CD14-positive monocyte (primary cell): ENCODE measurements around the gene OSBPL1A. TPM values are rescaled to one million over a fixed set of nuclear protein-coding genes. Genes with fewer than 3 reads are reported as not detected.
A peak's percentile ranks its signal among the peaks of the same experiment; 100 is the strongest.

Source experiments
- DNase-seq, 3 donors: peaks; one replicate each; pipeline ENCODE4 v3.0.0-alpha.2; 2011 to 2022
- H2AFZ ChIP-seq: 2 replicates; pipeline ENCODE4 v1.6.0; 2012; ENCODE audit warnings: mild to moderate bottlenecking, low read depth, low read length, inconsistent platforms; ENCODE audit not compliant: insufficient read depth, poor library complexity, severe bottlenecking
- H3K27ac ChIP-seq, 2 donors: 1 replicate in 1 of 2; 2 replicates in 1 of 2; pipeline ENCODE4 v1.5.1; 2012 to 2013; ENCODE audit warnings: low read length in 2 of 2, control low read depth in 1 of 2, inconsistent platforms in 1 of 2, low read depth in 1 of 2, mild to moderate bottlenecking in 1 of 2
- H3K27me3 ChIP-seq, 2 donors: one replicate each; pipeline versions ENCODE4 v1.6.0 to v1.6.1; 2011 to 2013; ENCODE audit warnings: low read length in 2 of 2; ENCODE audit not compliant: control insufficient read depth in 2 of 2, insufficient read depth in 2 of 2
- H3K36me3 ChIP-seq, 2 donors: replicated peaks in 1 of 2; 1 replicate in 1 of 2; 2 replicates in 1 of 2; pipeline versions ENCODE4 v1.5.1 to v1.6.1; 2012 to 2013; ENCODE audit warnings: low read length in 2 of 2, control low read depth in 1 of 2, inconsistent platforms in 1 of 2, mild to moderate bottlenecking in 1 of 2; ENCODE audit not compliant: insufficient read depth in 2 of 2, control insufficient read depth in 1 of 2
- H3K4me1 ChIP-seq, 2 donors: 1 replicate in 1 of 2; 2 replicates in 1 of 2; pipeline versions ENCODE4 v1.5.1 to v1.6.1; 2012 to 2013; ENCODE audit warnings: low read length in 2 of 2, control low read depth in 1 of 2, inconsistent platforms in 1 of 2, mild to moderate bottlenecking in 1 of 2, moderate library complexity in 1 of 2; ENCODE audit not compliant: insufficient read depth in 2 of 2, control insufficient read depth in 1 of 2
- H3K4me2 ChIP-seq: replicated peaks from 2 replicates; pipeline ENCODE3; 2012; ENCODE audit warnings: low read length, moderate library complexity, mild to moderate bottlenecking; ENCODE audit not compliant: poor library complexity, severe bottlenecking; ENCODE audit errors: extremely low read depth
- H3K4me3 ChIP-seq, 3 experiments: fragments of 200-600 bp in 1 of 3; sonication (generic) in 1 of 3; replicated peaks in 1 of 3; 1 replicate in 2 of 3; 2 replicates in 1 of 3; pipeline ENCODE4 v1.5.1; 2011 to 2013; ENCODE audit warnings: low read length in 3 of 3, mild to moderate bottlenecking in 3 of 3, control low read depth in 2 of 3, low read depth in 2 of 3, inconsistent platforms in 1 of 3, moderate library complexity in 1 of 3
- H3K79me2 ChIP-seq: 2 replicates; pipeline ENCODE4 v1.6.0; 2012; ENCODE audit warnings: mild to moderate bottlenecking, control low read depth, inconsistent platforms, low read length, moderate library complexity; ENCODE audit not compliant: insufficient read depth
- H3K9ac ChIP-seq: 2 replicates; pipeline ENCODE4 v1.6.0; 2017; ENCODE audit warnings: low read length, mild to moderate bottlenecking; ENCODE audit not compliant: insufficient read depth, poor library complexity, severe bottlenecking
- H3K9me3 ChIP-seq, 2 donors: replicated peaks in 1 of 2; 1 replicate in 1 of 2; 2 replicates in 1 of 2; pipeline versions ENCODE4 v1.5.1 to v1.6.1; 2012 to 2013; ENCODE audit warnings: low read length in 2 of 2, control low read depth in 1 of 2; ENCODE audit not compliant: control insufficient read depth in 1 of 2, insufficient read depth in 1 of 2
- H4K20me1 ChIP-seq: 2 replicates; pipeline ENCODE4 v1.6.0; 2012; ENCODE audit warnings: mild to moderate bottlenecking, low read length, control low read depth, moderate library complexity; ENCODE audit not compliant: insufficient read depth
- H3K27ac Mint-ChIP-seq, 7 donors: one replicate each; pipeline ENCODE4 v1.8.0; 2020; ENCODE audit warnings: mild to moderate bottlenecking in 7 of 7, mixed read lengths in 7 of 7, moderate library complexity in 6 of 7, inconsistent platforms in 2 of 7
- H3K27me3 Mint-ChIP-seq, 3 donors: one replicate each; pipeline ENCODE4 v1.8.0; 2021 to 2022; ENCODE audit warnings: low read depth in 3 of 3, mild to moderate bottlenecking in 3 of 3, mixed read lengths in 3 of 3, moderate library complexity in 3 of 3, inconsistent platforms in 1 of 3
- H3K36me3 Mint-ChIP-seq, 2 donors: one replicate each; pipeline ENCODE4 v1.8.0; 2020; ENCODE audit warnings: mixed read lengths in 2 of 2, inconsistent platforms in 1 of 2, mild to moderate bottlenecking in 1 of 2
- H3K4me1 Mint-ChIP-seq: one replicate; pipeline ENCODE4 v1.8.0; 2020; ENCODE audit warnings: mild to moderate bottlenecking, mixed read lengths
- H3K4me3 Mint-ChIP-seq, 2 donors: one replicate each; pipeline ENCODE4 v1.8.0; 2020; ENCODE audit warnings: mild to moderate bottlenecking in 2 of 2, mixed read lengths in 2 of 2, moderate library complexity in 1 of 2
- H3K9me3 Mint-ChIP-seq, 7 donors: one replicate each; pipeline ENCODE4 v1.8.0; 2020 to 2022; ENCODE audit warnings: mixed read lengths in 7 of 7, mild to moderate bottlenecking in 6 of 7, moderate library complexity in 6 of 7, inconsistent platforms in 2 of 7
- WGBS: methylation state at CpG from one replicate; pipeline ENCODE4 v1.1.5; 2013; ENCODE audit warnings: missing lambda C conversion rate; ENCODE audit not compliant: insufficient coverage; 5-methylcytosine and 5-hydroxymethylcytosine counted together
- intact Hi-C, 2 donors: fragments of 100-400 bp; cut with micrococcal nuclease; formaldehyde crosslinking; loops; one replicate each; pipeline versions ENCODE4 v1.15.0 to v1.15.1; 2023
- polyA plus RNA-seq, 3 donors: library from polyadenylated mRNA; depleted of rRNA in 1 of 3; unstranded in 2 of 3; stranded (reverse) in 1 of 3; fragments of 300-500 nt in 2 of 3; fragments of >200 nt in 1 of 3; fragmentation: Illumina TruSeq in 2 of 3; gene quantifications; 1 replicate in 2 of 3; 2 replicates in 1 of 3; pipeline ENCODE4 v1.2.3, GENCODE V29; 2012 to 2021
- TF ChIP-seq, protein P1 (sequence below): fragments of 200-600 bp; IDR thresholded peaks from one replicate; pipeline ENCODE4 v1.8.0; 2022; ENCODE audit warnings: antibody characterized with exemption, mild to moderate bottlenecking

The OSBPL1A gene
- polyA plus RNA-seq, 3 donors: 6.3 to 9.1 (median 7.1) TPM

DNA sequence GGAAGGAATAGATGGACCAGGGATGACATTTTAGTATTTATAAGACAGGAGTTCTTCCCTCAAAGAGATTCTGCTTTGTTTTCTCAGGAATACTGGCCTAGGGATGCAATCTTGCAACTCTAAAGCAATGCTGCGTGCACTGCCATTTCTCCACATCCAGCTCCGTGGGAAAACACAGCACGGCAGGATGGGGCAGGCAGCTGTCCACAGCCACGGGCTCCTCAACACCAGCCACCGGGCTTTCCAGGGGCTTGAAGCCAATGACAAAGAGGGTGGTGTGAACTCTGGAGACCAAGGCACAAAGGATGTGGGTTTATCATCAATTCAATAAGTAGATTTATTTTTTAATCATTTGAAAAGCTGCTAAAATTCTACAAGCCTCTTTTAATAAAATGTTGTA, 209.5 kb downstream of the OSBPL1A start:
- H3K4me2 ChIP-seq: no peak overlapping the region
- H3K79me2 ChIP-seq: no peaks in the 10 kb centered on the region
- H3K27ac Mint-ChIP-seq: no peak overlapping the region
- H3K36me3 ChIP-seq: peaks cover 0 to 5% of the 10 kb centered on the region in 2 donors
- H3K4me1 Mint-ChIP-seq: peaks cover 16% of the 10 kb centered on the region
- peaks cover 6 to 13% of the 10 kb centered on the region in 2 donors for H3K4me1 ChIP-seq
- intact Hi-C loops: no loop called here
- no peaks in the 10 kb centered on the region for H3K9me3 Mint-ChIP-seq
- H3K27me3 Mint-ChIP-seq: no peaks in the 10 kb centered on the region
- no peak overlapping the region for H3K9ac ChIP-seq
- H3K27me3 ChIP-seq: no peaks in the 10 kb centered on the region
- H3K4me3 Mint-ChIP-seq: no peak overlapping the region
- peaks cover 14 to 23% of the 10 kb centered on the region in 2 donors for H3K36me3 Mint-ChIP-seq
- no peak for DNase-seq
- H3K4me3 ChIP-seq: no peak overlapping the region
- H3K9me3 ChIP-seq: no peaks in the 10 kb centered on the region
- no peak overlapping the region for H2AFZ ChIP-seq
- no peak overlapping the region for H3K27ac ChIP-seq
- H4K20me1 ChIP-seq: no peaks in the 10 kb centered on the region
- TF ChIP-seq, protein P1, sequence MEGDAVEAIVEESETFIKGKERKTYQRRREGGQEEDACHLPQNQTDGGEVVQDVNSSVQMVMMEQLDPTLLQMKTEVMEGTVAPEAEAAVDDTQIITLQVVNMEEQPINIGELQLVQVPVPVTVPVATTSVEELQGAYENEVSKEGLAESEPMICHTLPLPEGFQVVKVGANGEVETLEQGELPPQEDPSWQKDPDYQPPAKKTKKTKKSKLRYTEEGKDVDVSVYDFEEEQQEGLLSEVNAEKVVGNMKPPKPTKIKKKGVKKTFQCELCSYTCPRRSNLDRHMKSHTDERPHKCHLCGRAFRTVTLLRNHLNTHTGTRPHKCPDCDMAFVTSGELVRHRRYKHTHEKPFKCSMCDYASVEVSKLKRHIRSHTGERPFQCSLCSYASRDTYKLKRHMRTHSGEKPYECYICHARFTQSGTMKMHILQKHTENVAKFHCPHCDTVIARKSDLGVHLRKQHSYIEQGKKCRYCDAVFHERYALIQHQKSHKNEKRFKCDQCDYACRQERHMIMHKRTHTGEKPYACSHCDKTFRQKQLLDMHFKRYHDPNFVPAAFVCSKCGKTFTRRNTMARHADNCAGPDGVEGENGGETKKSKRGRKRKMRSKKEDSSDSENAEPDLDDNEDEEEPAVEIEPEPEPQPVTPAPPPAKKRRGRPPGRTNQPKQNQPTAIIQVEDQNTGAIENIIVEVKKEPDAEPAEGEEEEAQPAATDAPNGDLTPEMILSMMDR: no peak
- WGBS: 93% methylated on average over 3 of the region's 5 CpGs

DNA sequence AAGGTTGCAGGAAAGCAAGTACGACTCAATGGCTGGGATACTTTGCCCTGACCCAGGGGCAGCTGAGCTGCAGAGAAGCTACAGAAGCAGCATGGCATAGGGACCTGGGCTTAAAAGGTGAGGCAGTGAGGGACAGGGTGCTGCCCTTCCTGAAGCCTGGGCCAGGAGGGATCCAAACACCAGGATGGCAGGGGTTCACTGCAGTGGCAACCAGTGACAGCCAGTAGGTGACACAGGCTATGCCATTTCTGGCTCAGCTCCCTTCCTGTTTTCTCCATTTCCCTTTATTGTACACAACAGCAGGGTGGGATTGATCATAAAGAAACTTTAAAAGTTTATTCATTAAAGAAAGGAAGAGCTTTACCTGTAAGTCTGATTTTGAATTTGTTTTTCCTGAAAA, 209.9 kb downstream of the OSBPL1A start:
- Histone ChIP-seq H3K27ac (no peak overlapping the region), H3K9ac (no peak overlapping the region), H4K20me1 (no peaks in the 10 kb centered on the region), H3K4me2 (peak overlapping the region; percentile 54), H2AFZ (peak overlapping the region; percentile 36), H3K9me3 (no peaks in the 10 kb centered on the region), H3K27me3 (no peaks in the 10 kb centered on the region), H3K79me2 (no peaks in the 10 kb centered on the region), H3K4me3 (no peak overlapping the region), H3K4me1 (peaks cover 6 to 13% of the 10 kb centered on the region in 2 donors), H3K36me3 (peaks cover 0 to 5% of the 10 kb centered on the region in 2 donors)
- H3K36me3 Mint-ChIP-seq: peaks cover 14 to 22% of the 10 kb centered on the region in 2 donors
- TF ChIP-seq, protein P1: no peak
- no peaks in the 10 kb centered on the region for H3K27me3 Mint-ChIP-seq
- H3K9me3 Mint-ChIP-seq: no peaks in the 10 kb centered on the region
- no peak for DNase-seq
- intact Hi-C loops: no loop called here
- 56% methylated on average over 1 of the region's 1 CpG for WGBS
- H3K4me3 Mint-ChIP-seq: peak overlapping the region in 1 of 2 donors; percentile 91
- peaks cover 16% of the 10 kb centered on the region for H3K4me1 Mint-ChIP-seq
- peak overlapping the region in 3 of 7 donors; percentile 19 to 79 (median 50) for H3K27ac Mint-ChIP-seq
